Measurements from ENCODE around the gene EIPR1. TPM values are rescaled to one million over a fixed set of nuclear protein-coding genes. Genes with fewer than 3 reads are reported as not detected.

EIPR1 gene
- 46.8 and 55.6 TPM in 2 replicates for total RNA-seq

DNA sequence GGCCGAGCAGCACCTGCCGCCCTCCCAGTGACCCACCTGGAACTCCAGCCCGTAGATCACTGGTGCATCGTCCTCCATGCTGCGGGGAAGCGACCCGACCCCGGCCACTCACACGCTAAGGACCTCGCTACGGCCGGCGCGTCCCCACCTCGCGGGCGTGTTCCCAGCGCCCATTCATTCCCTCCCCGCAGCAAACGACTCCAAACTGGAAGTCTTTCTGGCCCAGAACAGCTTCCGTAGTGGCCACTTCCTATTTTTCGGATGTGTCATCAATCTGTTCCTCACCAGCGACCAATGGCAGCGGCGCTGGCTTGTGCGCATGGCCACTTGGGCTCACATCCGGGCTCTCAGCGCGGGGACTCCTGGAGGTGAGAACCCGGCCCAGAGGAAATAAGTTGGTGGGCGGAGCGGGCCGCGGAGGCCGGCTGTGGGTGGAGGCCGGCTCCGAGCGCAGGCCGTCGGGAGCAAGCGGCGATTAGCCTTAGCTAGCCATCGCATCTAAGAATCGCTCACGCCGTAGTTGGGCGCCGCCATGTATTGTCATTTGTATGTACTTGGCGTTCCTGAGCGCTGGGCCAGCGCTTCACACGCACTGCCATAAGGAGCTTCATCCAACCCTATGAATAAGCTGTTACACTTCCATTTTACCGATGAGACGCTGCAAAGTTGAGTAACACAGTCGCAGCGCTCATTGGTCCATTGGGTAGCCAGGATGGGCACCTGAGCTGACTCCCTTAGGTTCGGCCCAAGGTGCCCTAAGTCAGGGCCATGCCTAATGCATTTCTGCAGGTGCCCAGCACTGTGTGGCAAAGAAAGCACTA, at the start of gene EIPR1:
EIPR1 (minus strand) TSS at position 207 of the 821 bp plus-strand sequence; CDS start at position 78, 129 bp downstream.

DNA sequence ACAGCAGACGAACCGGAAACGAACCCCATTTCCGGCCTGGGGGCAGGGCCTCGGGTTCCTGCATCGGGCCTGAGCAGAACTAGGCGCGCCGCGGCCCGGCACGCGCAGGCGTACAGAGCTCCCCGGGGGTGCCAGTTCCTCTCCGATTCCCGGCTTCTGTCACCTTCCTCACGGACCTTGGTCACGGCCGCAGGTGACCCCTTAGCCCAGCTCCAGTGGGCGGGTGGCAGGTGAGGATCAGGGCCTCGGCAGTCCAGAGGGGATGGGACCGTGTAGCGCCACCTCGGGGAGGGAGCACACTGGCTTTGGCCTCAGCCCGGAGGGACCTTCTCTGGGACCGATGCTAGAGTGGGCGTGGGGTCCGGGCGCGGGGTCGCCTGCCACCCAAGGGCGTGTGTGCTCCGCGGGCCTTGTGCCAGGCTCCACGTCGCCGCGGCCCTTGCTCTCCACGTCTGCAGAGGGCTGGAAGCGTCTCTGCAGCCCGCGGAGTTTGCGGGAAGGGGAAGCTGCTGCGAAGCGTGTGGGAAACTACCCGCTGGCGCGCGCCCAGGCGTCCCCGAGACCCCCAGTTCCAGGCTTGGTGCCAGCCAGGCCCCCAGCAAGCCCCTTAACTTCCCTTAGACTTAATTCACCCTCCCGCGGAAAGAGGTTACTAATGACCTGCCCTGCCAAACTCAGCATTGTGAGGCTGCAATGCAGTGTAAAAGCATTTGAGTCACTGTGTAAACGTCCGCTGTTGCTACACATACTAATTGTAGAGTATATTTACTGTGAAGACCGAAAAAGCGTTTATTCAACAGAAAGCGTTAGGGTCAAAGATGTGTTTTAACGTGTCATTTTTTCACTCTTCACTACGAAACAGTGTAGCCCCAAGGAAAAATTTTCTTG, 2.3 kb upstream of the EIPR1 start, which contains the start of gene TRAPPC12:
TRAPPC12 (plus strand) TSS at position 48 of the 888 bp plus-strand sequence. CDS start 7,930 bp downstream, outside the sequence.

Other genes with a start within 250 kb of the EIPR1 start
- 61.6 and 64.5 TPM in 2 replicates for gene TRAPPC12, start 1.9 kb upstream of the EIPR1 start, total RNA-seq
- 39.6 and 50.1 TPM in 2 replicates for gene ADI1, start 141.7 kb upstream of the EIPR1 start, total RNA-seq
- gene RNASEH1, start 180.5 kb upstream of the EIPR1 start, total RNA-seq, result 16.8 and 21.7 TPM in 2 replicates
- 2,821 and 4,606 TPM in 2 replicates for gene RPS7, start 197.4 kb upstream of the EIPR1 start, total RNA-seq
- gene COLEC11, start 217.3 kb upstream of the EIPR1 start, total RNA-seq, result not detected in 2 replicates

All from airway epithelial cell (primary cell).